Measurements from ENCODE around the gene RSPH10B2. TPM values are rescaled to one million over a fixed set of nuclear protein-coding genes. Genes with fewer than 3 reads are reported as not detected.
A peak's percentile ranks its signal among the peaks of the same experiment; 100 is the strongest.
"Not testable (repeated sequence)": the region's sequence is repeated elsewhere in the genome, so short reads cannot be mapped to it uniquely, and the experiment has no call there.

The RSPH10B2 gene
- total RNA-seq, 1 experiment from 2014 or later: not detected

DNA sequence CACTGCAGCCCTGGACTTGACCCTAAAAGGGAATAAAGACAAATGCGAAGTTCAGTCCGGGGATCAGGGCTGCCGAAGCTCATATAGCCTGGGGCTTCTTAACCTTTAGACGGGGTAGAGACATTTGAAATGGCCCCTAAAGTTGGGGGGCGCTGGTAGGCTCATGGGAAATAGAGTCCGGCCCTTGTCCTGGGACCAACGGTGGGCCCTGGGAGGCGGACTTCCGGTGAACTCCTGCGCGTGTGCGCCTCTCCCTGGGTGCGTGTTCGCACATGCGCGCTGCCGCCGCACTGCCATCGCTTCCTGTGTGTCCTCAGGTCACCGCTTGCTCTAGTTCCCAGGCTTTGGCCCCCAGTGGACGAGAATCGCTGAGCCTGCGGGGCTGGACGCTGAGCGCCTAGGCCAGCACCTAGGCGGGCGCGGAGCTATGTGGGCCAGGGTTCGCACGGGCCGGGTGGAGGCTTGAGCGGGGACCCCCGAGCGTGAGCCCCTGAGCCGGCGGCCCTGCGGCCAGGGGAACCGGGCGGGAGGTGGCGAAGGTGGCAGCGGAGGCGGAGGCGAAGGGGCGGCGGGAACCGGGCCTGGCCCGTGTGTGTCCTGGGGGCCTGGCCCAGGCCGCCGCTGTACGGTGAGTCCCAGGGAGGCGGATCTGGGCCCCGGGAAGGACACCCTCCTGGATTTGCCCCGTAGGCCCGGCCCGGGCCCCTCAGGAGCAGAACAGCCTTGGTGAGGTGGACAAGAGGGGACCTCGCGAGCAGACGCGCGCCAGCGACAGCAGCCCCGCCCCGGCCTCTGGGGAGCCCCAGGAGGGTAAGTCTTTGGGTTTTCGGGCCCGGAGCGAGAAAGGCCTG, 24.2 kb upstream of the RSPH10B2 start:
- Histone ChIP-seq H3K27me3 (replicated peaks) (no peaks in the 10 kb centered on the region), H3K4me3 (peak overlapping the region; percentile 76), H3K9me3 (replicated peaks) (no peaks in the 10 kb centered on the region), H3K4me1 (replicated peaks) (peaks cover 5% of the 10 kb centered on the region), H3K27ac (peak overlapping the region; percentile 73), H3K36me3 (peaks cover 16% of the 10 kb centered on the region)
- DNase-seq (ENCODE audit: low read depth in 1 of 2, low spot score in 2 of 2): peak; percentile 81 to 92

DNA sequence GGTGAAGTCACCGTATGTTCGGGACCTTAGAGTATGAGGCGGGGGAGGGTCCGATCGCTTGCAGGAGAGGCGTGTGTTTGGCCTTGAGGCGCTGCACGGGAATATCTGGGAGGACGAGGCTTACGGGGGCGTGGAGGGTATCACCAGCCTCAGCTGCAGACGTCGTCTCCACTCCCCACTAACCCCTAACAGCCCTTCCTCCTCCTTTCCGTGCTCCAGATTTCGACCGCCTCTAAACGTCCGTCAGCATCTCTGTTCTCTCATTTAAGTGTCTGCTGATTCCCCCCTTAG, 23.6 kb upstream of the RSPH10B2 start:
- no peaks in the 10 kb centered on the region for H3K27me3 ChIP-seq (replicated peaks)
- DNase-seq (ENCODE audit: low read depth in 1 of 2, low spot score in 2 of 2): no peak
- H3K4me3 ChIP-seq: peak overlapping the region; percentile 76
- H3K27ac ChIP-seq: peak overlapping the region; percentile 73
- H3K36me3 ChIP-seq: peaks cover 18% of the 10 kb centered on the region
- H3K4me1 ChIP-seq (replicated peaks): peaks cover 5% of the 10 kb centered on the region
- H3K9me3 ChIP-seq (replicated peaks): no peaks in the 10 kb centered on the region

DNA sequence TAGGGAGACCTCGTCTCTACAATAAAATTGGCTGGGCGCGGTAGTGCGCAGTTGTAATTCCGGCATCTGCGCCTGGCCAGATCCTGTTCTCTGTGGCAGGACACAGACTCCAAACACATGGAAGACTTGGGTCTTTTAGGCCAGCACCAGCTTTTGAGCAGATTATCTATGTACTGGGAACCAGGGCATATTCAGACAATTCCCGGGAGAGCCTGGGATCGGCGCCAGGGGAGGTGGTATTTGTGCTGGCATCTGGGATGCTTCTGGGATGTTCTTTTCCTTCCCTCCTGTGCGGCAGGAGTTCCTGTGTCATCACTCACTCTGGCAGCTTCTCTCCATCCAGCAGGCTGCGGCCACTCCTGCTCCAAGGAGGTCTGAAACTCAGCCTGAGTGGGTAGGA, 15.5 kb upstream of the RSPH10B2 start:
- DNase-seq (ENCODE audit: low read depth in 1 of 2, low spot score in 2 of 2): peak in 1 of 2 experiments; percentile 27
- not testable (repeated sequence) for H3K4me3 ChIP-seq; H3K27ac ChIP-seq; H3K4me1 ChIP-seq (replicated peaks); H3K9me3 ChIP-seq (replicated peaks); H3K27me3 ChIP-seq (replicated peaks)
- peaks cover 17% of the 10 kb centered on the region for H3K36me3 ChIP-seq

DNA sequence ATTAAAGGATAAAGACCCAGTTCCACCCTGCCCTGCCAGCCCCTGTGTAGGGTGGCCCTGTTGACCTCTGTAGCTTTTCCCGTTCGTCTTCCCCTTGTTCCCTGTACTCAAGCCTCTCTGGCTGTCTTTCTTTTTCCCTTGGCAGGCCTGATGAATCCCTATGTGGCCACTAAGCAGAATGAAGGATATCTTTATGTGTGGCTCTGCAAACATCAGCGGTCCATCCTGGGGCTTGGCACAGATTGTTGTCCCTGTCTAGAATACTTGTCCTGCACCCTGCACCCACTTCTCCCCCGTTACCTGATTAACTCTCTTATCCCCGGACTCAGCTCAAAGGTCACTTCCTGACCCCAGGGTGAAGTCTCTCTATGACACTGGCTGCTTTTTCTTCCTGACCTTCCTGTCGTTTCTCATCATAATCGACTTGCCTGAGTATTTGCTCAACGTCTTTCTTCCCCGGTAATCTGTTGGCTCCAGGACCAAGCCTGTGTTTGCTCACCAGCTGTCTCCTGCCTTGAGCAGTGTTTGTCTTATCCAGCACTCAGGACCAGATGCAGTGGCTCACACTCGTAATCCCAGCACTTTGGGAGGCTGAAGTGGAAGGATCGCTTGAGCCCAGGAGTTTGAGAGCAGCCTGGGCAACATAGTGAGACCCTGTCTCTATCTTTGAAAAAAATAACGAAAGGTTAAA, 9.3 kb upstream of the RSPH10B2 start:
- DNase-seq (ENCODE audit: low read depth in 1 of 2, low spot score in 2 of 2); H3K27ac ChIP-seq; H3K9me3 ChIP-seq (replicated peaks); H3K4me3 ChIP-seq; H3K36me3 ChIP-seq; H3K4me1 ChIP-seq (replicated peaks); H3K27me3 ChIP-seq (replicated peaks): not testable (repeated sequence)

DNA sequence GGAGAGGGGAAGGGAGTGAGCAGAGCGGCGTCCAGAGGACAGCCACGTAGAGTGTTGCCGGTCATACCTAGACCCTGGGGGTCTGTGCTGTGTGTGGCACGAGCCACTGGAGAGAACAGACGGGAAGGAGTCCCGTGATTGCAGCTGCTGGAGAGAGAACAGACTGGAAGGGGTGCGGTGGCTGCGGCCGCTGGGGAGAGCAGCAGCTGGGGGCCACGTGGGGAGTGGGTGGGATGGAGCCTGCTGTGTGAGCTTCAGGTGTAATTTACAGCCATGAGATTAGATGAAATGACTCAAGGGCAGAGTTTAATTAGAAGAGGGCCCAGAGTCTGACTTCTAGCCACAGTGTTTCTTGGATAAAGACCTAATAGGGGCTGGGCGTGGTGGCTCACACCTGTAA, 4.6 kb upstream of the RSPH10B2 start:
- H3K36me3 ChIP-seq; H3K4me3 ChIP-seq; H3K27me3 ChIP-seq (replicated peaks); H3K4me1 ChIP-seq (replicated peaks); H3K27ac ChIP-seq; H3K9me3 ChIP-seq (replicated peaks); DNase-seq (ENCODE audit: low read depth in 1 of 2, low spot score in 2 of 2): not testable (repeated sequence)

DNA sequence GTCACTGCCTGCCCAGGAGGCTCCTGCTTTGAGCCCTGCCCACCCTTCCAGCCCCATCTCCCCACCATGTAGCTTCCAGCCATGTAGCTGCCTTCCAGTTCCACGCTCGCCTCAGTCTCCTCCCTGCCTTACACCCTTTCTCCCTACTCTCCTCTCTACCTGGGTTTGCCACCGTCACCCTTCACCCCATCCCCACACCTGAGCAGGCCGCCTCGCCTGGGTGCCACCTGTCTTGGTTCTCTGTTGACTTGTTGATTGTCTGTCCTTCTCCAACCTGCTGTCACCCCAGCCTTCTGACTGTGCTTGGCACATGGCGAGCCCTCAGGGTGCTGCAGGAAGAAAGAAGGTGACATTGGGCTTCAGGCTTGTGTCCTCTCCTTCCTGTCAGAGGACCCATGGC, 3.7 kb upstream of the RSPH10B2 start:
- not testable (repeated sequence) for DNase-seq (ENCODE audit: low read depth in 1 of 2, low spot score in 2 of 2); H3K27ac ChIP-seq; H3K4me3 ChIP-seq; H3K9me3 ChIP-seq (replicated peaks); H3K27me3 ChIP-seq (replicated peaks); H3K4me1 ChIP-seq (replicated peaks); H3K36me3 ChIP-seq

DNA sequence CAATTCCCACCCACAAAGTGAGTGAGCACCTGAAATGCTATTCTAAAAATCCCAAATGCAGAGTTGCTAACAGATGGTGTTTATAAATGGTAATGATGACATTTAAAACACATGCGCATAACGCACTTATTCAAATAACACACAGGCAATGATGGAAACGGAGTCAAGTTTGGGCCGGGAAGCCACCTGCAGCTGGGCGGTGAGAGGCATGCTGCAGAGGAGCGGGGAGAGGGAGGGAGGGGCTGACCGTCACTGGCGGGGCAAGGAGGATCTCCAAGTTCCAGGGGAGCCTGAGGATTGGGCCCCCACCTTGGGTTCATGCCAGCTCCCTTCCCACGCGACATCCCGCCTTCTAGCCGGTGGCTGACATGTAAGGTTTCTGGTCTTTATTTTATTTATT, 7.3 kb downstream of the RSPH10B2 start:
- H3K36me3 ChIP-seq; DNase-seq (ENCODE audit: low read depth in 1 of 2, low spot score in 2 of 2); H3K9me3 ChIP-seq (replicated peaks); H3K27me3 ChIP-seq (replicated peaks); H3K4me1 ChIP-seq (replicated peaks); H3K27ac ChIP-seq; H3K4me3 ChIP-seq: not testable (repeated sequence)

DNA sequence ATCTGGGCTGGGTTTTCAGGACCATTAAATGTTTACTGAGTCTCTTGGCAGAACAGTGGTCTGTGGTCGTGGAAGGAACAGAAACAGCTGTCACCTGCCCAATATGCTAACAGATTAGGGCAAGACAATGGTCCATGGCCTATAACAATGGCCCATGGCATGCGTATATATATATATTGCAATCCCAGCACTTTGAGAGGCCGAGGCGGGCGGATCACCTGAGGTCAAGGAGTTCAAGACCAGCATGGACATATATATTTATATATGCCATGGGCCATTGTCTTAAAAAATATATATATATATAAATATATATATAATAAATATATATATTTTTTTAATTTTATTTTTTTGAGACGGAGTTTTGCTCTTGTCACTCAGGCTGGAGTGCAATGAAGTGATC, 27.7 kb downstream of the RSPH10B2 start:
- not testable (repeated sequence) for H3K27me3 ChIP-seq (replicated peaks); H3K27ac ChIP-seq; H3K36me3 ChIP-seq; H3K9me3 ChIP-seq (replicated peaks); DNase-seq (ENCODE audit: low read depth in 1 of 2, low spot score in 2 of 2); H3K4me3 ChIP-seq; H3K4me1 ChIP-seq (replicated peaks)

DNA sequence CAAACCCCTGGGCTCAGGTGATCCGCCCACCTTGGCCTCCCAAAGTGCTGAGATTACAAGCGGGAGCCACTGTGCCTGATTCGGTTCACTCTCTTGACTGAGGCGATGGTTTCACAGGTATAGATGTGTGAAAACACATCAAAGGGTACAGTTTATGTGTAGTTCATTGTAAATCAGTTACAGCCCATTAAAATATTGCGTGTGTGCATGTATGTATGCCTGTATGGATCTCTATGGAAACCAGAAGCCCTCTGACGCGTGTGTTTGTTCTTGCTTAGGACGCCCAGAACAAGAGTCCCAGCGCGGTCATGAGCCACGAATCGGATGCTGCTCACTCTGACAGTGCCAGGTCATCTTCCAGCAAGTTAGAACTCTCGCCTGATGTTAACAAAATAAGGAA, 35.5 kb downstream of the RSPH10B2 start:
- H3K9me3 ChIP-seq (replicated peaks); H3K4me3 ChIP-seq; H3K27ac ChIP-seq; H3K36me3 ChIP-seq; H3K4me1 ChIP-seq (replicated peaks); DNase-seq (ENCODE audit: low read depth in 1 of 2, low spot score in 2 of 2); H3K27me3 ChIP-seq (replicated peaks): not testable (repeated sequence)

DNA sequence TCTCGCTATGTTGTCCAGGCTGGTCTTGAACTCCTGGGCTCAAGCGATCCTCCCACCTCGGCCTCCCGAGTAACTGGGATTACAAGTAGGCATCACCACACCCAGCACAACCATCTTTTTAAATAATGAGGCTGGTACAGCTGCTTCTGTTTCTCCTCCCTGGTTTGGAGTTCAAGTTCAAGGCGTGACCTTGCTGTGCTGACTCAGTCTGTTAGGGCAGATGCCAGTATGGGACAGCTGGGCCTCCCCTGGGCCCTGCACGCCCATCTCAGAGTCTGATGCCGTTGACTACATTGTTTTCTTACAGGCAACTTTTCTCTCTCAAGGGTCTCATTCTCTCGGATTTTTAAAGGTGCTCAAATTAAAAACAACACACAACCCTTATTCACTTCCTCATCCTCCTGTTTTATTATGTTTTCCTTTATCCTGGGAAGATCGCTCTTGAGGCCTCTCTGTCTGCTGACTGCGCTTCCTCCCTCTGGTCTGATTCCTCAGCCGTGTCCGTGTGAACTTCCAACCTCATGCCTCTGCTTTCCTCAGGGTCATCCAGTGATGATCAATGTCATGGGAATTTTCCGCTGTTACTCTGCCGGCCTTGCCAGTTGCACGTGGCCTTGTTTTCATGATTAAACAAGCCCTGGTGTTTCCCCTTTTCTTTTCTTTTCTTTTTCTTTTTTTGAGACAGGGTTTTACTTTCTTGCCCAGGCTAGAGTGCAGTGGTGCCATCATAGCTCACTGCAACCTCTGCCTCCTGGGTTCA, 38.4 kb downstream of the RSPH10B2 start:
- H3K9me3 ChIP-seq (replicated peaks); H3K4me1 ChIP-seq (replicated peaks); H3K27ac ChIP-seq; DNase-seq (ENCODE audit: low read depth in 1 of 2, low spot score in 2 of 2); H3K4me3 ChIP-seq; H3K27me3 ChIP-seq (replicated peaks); H3K36me3 ChIP-seq: not testable (repeated sequence)

DNA sequence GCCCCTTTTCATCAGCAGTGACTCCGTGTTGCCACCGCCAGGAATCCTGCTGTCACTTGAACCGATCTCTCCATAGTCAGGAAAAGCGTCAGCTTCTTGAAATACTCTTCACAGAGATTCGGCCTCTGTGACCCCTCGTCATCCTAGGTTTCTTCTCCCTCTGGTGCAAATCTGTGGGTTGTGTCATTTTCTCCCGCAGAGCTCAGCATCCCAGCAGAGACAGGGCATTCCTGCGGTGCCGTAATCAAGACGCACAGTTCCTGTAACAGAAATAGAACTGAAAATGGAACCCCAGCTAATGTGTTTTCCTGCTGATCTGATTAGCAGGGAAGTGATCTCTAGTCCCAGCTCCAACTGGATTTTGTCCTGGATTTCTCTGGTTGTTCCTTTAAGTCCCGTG, 40.4 kb downstream of the RSPH10B2 start:
- not testable (repeated sequence) for H3K27ac ChIP-seq; H3K36me3 ChIP-seq; H3K9me3 ChIP-seq (replicated peaks); H3K27me3 ChIP-seq (replicated peaks); DNase-seq (ENCODE audit: low read depth in 1 of 2, low spot score in 2 of 2); H3K4me1 ChIP-seq (replicated peaks); H3K4me3 ChIP-seq

DNA sequence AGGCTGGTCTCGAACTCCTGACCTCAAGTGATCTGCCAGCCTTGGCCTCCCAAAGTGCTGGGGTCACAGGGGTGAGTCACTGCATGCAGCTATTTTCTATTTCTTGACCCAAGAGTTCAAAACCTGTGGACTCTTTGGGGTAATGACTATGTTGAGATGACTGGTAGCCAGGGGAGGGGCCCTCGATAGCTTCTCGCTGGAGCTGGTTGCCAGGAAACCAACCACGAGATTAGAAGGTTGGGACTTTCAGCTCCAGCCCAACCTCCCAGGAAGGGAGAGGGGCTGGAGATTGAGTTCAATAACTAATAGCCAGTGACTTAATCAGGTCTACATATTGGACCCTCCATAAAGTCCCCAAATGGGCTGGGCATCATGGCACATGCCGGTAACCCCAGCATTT, 43.3 kb downstream of the RSPH10B2 start:
- H3K4me1 ChIP-seq (replicated peaks); H3K4me3 ChIP-seq; H3K36me3 ChIP-seq; H3K27me3 ChIP-seq (replicated peaks); DNase-seq (ENCODE audit: low read depth in 1 of 2, low spot score in 2 of 2); H3K27ac ChIP-seq; H3K9me3 ChIP-seq (replicated peaks): not testable (repeated sequence)

DNA sequence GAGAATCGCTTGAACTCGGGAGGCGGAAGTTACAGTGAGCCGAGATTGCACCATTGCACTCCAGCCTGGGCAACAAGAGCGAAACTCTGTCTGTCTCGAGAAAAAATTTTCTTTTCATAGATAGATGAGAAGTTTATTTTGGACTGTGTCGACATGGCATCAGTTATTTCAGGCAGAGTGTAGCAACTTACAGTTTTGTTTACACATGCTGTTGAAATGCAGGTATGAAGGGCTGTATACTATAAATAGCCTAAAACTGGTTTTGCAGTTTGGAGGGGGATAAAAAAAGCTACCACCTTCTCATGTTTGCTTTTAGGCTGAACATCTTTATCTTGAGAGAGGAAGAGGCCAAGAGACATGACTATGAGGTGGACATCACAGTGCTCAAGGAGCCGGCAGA, 44.1 kb downstream of the RSPH10B2 start:
- H3K4me3 ChIP-seq; H3K27ac ChIP-seq; DNase-seq (ENCODE audit: low read depth in 1 of 2, low spot score in 2 of 2); H3K36me3 ChIP-seq; H3K9me3 ChIP-seq (replicated peaks); H3K27me3 ChIP-seq (replicated peaks); H3K4me1 ChIP-seq (replicated peaks): not testable (repeated sequence)

DNA sequence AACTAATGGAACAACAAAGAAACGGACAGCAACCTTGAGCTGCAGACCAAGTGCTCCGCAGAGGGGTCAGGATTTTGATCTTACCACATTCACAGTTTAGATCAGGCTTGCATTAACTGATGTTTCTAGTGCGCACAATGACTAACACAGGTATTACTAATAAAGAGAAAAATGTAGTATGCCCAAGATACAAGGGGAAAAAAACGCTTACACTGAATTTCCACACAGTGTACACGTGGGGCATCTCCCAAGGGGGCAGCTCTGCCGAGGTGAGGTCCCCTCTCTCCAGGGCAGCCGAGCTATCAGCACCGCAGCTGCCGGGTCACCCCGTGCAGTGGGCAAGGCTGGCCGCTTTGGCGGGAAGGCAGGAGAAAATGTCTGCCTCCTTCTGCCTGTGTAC, 46.0 kb downstream of the RSPH10B2 start:
- H3K9me3 ChIP-seq (replicated peaks); H3K4me1 ChIP-seq (replicated peaks); H3K27me3 ChIP-seq (replicated peaks); DNase-seq (ENCODE audit: low read depth in 1 of 2, low spot score in 2 of 2); H3K4me3 ChIP-seq; H3K27ac ChIP-seq; H3K36me3 ChIP-seq: not testable (repeated sequence)

Data from SJSA1 (cell line).